SJCRH30 (cell line): ENCODE data around the gene PRDM10. TPM values are rescaled to one million over a fixed set of nuclear protein-coding genes. Genes with fewer than 3 reads are reported as not detected.

Experiments
- DNase-seq, 2 experiments: peaks; one replicate each; pipeline ENCODE4 v3.0.0-alpha.2; 2015 to 2020
- H3K27ac ChIP-seq: fragments of 250-450 bp; sonication (Bioruptor Pico); 2 replicates; pipeline ENCODE4 v1.5.1; 2020; ENCODE audit warnings: mild to moderate bottlenecking, moderate library complexity
- H3K27me3 ChIP-seq: fragments of 250-450 bp; sonication (Bioruptor Pico); 2 replicates; pipeline ENCODE4 v1.5.1; 2020; ENCODE audit warnings: mild to moderate bottlenecking, moderate library complexity
- H3K36me3 ChIP-seq: fragments of 250-450 bp; sonication (Bioruptor Pico); 2 replicates; pipeline ENCODE4 v1.5.1; 2020; ENCODE audit warnings: mild to moderate bottlenecking, moderate library complexity
- H3K4me1 ChIP-seq: fragments of 250-450 bp; sonication (Bioruptor Pico); 2 replicates; pipeline ENCODE4 v1.5.1; 2020; ENCODE audit warnings: mild to moderate bottlenecking, moderate library complexity
- H3K4me3 ChIP-seq: fragments of 250-450 bp; sonication (Bioruptor Pico); 2 replicates; pipeline ENCODE4 v1.5.1; 2020; ENCODE audit warnings: mild to moderate bottlenecking, moderate library complexity
- H3K9me3 ChIP-seq: fragments of 250-450 bp; sonication (Bioruptor Pico); replicated peaks from 2 replicates; pipeline ENCODE4 v1.5.1; 2020; ENCODE audit warnings: mild to moderate bottlenecking, moderate library complexity
- total RNA-seq: library from RNA; depleted of rRNA; stranded (reverse); fragments of >200 nt; shearing (Covaris generic); gene quantifications from 2 replicates; pipeline ENCODE4 v1.2.3, GENCODE V29; 2014

The PRDM10 gene
- total RNA-seq, 1 experiment from 2014 or later, result 6.7 TPM

GRCh38 chr11:129930743-129931142 is 71.9 kb downstream of the PRDM10 start:
- H3K4me1 ChIP-seq, result no peaks in the 10 kb centered on the region
- no peak for DNase-seq
- no peak overlapping the region for H3K4me3 ChIP-seq
- no peaks in the 10 kb centered on the region for H3K27me3 ChIP-seq
- no peak overlapping the region for H3K27ac ChIP-seq
- no peaks in the 10 kb centered on the region for H3K9me3 ChIP-seq
- H3K36me3 ChIP-seq, result no peaks in the 10 kb centered on the region; the same call in 1 of the 2 replicates

GRCh38 chr11:129930296-129930695 is 72.3 kb downstream of the PRDM10 start:
- Histone ChIP-seq H3K4me1 (no peaks in the 10 kb centered on the region), H3K27ac (no peak overlapping the region), H3K27me3 (no peaks in the 10 kb centered on the region), H3K4me3 (no peak overlapping the region), H3K9me3 (no peaks in the 10 kb centered on the region), H3K36me3 (no peaks in the 10 kb centered on the region; the same call in 1 of the 2 replicates)
- DNase-seq, result no peak

- Histone ChIP-seq H3K36me3 (no peaks in the 10 kb centered on the region; the same call in 1 of the 2 replicates), H3K27ac (no peak overlapping the region), H3K4me3 (no peak overlapping the region), H3K4me1 (no peaks in the 10 kb centered on the region), H3K27me3 (no peaks in the 10 kb centered on the region), H3K9me3 (no peaks in the 10 kb centered on the region)
- no peak for DNase-seq
Observed at GRCh38 chr11:129929721-129930120, 72.9 kb downstream of the PRDM10 start.

GRCh38 chr11:129928923-129929692 is 73.5 kb downstream of the PRDM10 start:
- Histone ChIP-seq H3K36me3 (no peaks in the 10 kb centered on the region), H3K9me3 (no peaks in the 10 kb centered on the region), H3K4me1 (no peaks in the 10 kb centered on the region), H3K27me3 (no peaks in the 10 kb centered on the region), H3K4me3 (no peak overlapping the region), H3K27ac (no peak overlapping the region)
- DNase-seq, result no peak

GRCh38 chr11:129922674-129923073 is 80.0 kb downstream of the PRDM10 start:
- Histone ChIP-seq H3K36me3 (no peaks in the 10 kb centered on the region), H3K27ac (no peak overlapping the region), H3K4me3 (no peak overlapping the region)

GRCh38 chr11:129918361-129918760 is 84.3 kb downstream of the PRDM10 start:
- Histone ChIP-seq H3K4me3 (no peak overlapping the region), H3K9me3 (no peaks in the 10 kb centered on the region), H3K36me3 (no peaks in the 10 kb centered on the region), H3K27me3 (no peaks in the 10 kb centered on the region), H3K27ac (no peak overlapping the region), H3K4me1 (no peaks in the 10 kb centered on the region)
- DNase-seq, result no peak

More at GRCh38 chr11:129922674-129923073, 80.0 kb downstream of the PRDM10 start:
- H3K4me1 ChIP-seq, result no peaks in the 10 kb centered on the region
- no peaks in the 10 kb centered on the region for H3K27me3 ChIP-seq
- no peaks in the 10 kb centered on the region for H3K9me3 ChIP-seq
- no peak for DNase-seq

GRCh38 chr11:129917231-129917630 is 85.4 kb downstream of the PRDM10 start:
- DNase-seq, result no peak
- H3K4me1 ChIP-seq, result no peaks in the 10 kb centered on the region
- H3K9me3 ChIP-seq, result no peaks in the 10 kb centered on the region
- H3K27me3 ChIP-seq, result no peaks in the 10 kb centered on the region
- no peaks in the 10 kb centered on the region for H3K36me3 ChIP-seq
- H3K27ac ChIP-seq, result no peak overlapping the region
- H3K4me3 ChIP-seq, result no peak overlapping the region

- Histone ChIP-seq H3K9me3 (no peaks in the 10 kb centered on the region), H3K27me3 (no peaks in the 10 kb centered on the region), H3K27ac (no peak overlapping the region), H3K4me1 (no peaks in the 10 kb centered on the region), H3K36me3 (no peaks in the 10 kb centered on the region), H3K4me3 (no peak overlapping the region)
- no peak for DNase-seq
Observed at GRCh38 chr11:129911298-129911697, 91.3 kb downstream of the PRDM10 start.

GRCh38 chr11:129910360-129910759 is 92.3 kb downstream of the PRDM10 start:
- no peaks in the 10 kb centered on the region for H3K4me1 ChIP-seq
- DNase-seq, result no peak
- H3K27ac ChIP-seq, result no peak overlapping the region
- no peaks in the 10 kb centered on the region for H3K9me3 ChIP-seq
- H3K27me3 ChIP-seq, result no peaks in the 10 kb centered on the region
- no peak overlapping the region for H3K4me3 ChIP-seq
- no peaks in the 10 kb centered on the region for H3K36me3 ChIP-seq

GRCh38 chr11:129905402-129905801 is 97.2 kb downstream of the PRDM10 start:
- Histone ChIP-seq H3K27me3 (no peaks in the 10 kb centered on the region), H3K9me3 (no peaks in the 10 kb centered on the region), H3K36me3 (no peaks in the 10 kb centered on the region), H3K4me1 (no peaks in the 10 kb centered on the region), H3K27ac (no peak overlapping the region), H3K4me3 (no peak overlapping the region)
- DNase-seq, result no peak

GRCh38 chr11:129896062-129896461 is 106.6 kb downstream of the PRDM10 start:
- Histone ChIP-seq H3K36me3 (peaks cover 12% of the 10 kb centered on the region), H3K27me3 (no peaks in the 10 kb centered on the region), H3K4me1 (0 out of 2 replicates have a peak, but pooled peaks cover 3% of the 10 kb centered on the region), H3K4me3 (peak overlapping the region; percentile 84), H3K27ac (no peak overlapping the region), H3K9me3 (no peaks in the 10 kb centered on the region)
- DNase-seq, result peak in 1 of 2 experiments; percentile 25

- Histone ChIP-seq H3K9me3 (no peaks in the 10 kb centered on the region), H3K4me3 (peak within 1 kb of the TSS; percentile 84), H3K27ac (peak within 1 kb of the TSS; percentile 57), H3K36me3 (peaks cover 12% of the 10 kb centered on the region), H3K4me1 (0 out of 2 replicates have a peak, but pooled peaks cover 3% of the 10 kb centered on the region), H3K27me3 (no peaks in the 10 kb centered on the region)
- DNase-seq, result peak; percentile 71 to 77
Observed at GRCh38 chr11:129895126-129896041, 107.3 kb downstream of the PRDM10 start, which contains the start of gene NFRKB. Gene NFRKB, minus strand, starts transcription at chr11:129895578. Its CDS starts 2,729 bp downstream, at chr11:129892849.

- H3K27me3 ChIP-seq, result no peaks in the 10 kb centered on the region
- H3K4me3 ChIP-seq, result peak overlapping the region; percentile 84
- H3K36me3 ChIP-seq, result peaks cover 12% of the 10 kb centered on the region
- no peaks in the 10 kb centered on the region for H3K9me3 ChIP-seq
- 0 out of 2 replicates have a peak, but pooled peaks cover 3% of the 10 kb centered on the region for H3K4me1 ChIP-seq
- H3K27ac ChIP-seq, result peak overlapping the region; percentile 57
- DNase-seq, result peak; percentile 28 to 44
Observed at GRCh38 chr11:129894278-129895125, 108.1 kb downstream of the PRDM10 start.

- Histone ChIP-seq H3K27me3 (no peaks in the 10 kb centered on the region), H3K9me3 (no peaks in the 10 kb centered on the region), H3K27ac (no peak overlapping the region), H3K36me3 (peaks cover 35% of the 10 kb centered on the region), H3K4me1 (no peaks in the 10 kb centered on the region), H3K4me3 (no peak overlapping the region)
- no peak for DNase-seq
Observed at GRCh38 chr11:129888451-129888850, 114.2 kb downstream of the PRDM10 start.
